Stomach (tissue), 9 donors: Measurements from ENCODE around the gene SPATA3. TPM values are rescaled to one million over a fixed set of nuclear protein-coding genes. Genes with fewer than 3 reads are reported as not detected.

Source experiments
- DNase-seq, 2 donors: peaks; one replicate each; pipeline versions ENCODE4 v3.0.0 to v3.0.0-alpha.2; 2013 to 2019
- H3K27ac ChIP-seq, 5 donors: fragments of 200-600 bp in 4 of 5; sonication (generic) in 4 of 5; one replicate each; pipeline ENCODE4 v1.5.1; 2013 to 2019; ENCODE audit warnings: mild to moderate bottlenecking in 1 of 5, moderate library complexity in 1 of 5
- H3K27me3 ChIP-seq, 3 donors: fragments of 200-600 bp; sonication (generic); one replicate each; pipeline ENCODE4 v1.5.1; 2017 to 2019; ENCODE audit warnings: mixed run types in 1 of 3
- H3K36me3 ChIP-seq, 4 donors: fragments of 200-600 bp; sonication (generic); 1 replicate in 3 of 4; 2 replicates in 1 of 4; pipeline ENCODE4 v1.5.1; 2016 to 2019
- H3K4me1 ChIP-seq, 4 donors: fragments of 200-600 bp; sonication (generic); one replicate each; pipeline ENCODE4 v1.5.1; 2016 to 2019
- H3K4me3 ChIP-seq, 4 donors: fragments of 200-600 bp; sonication (generic) in 3 of 4; one replicate each; pipeline ENCODE4 v1.5.1; 2016 to 2019; ENCODE audit warnings: mild to moderate bottlenecking in 1 of 4
- H3K9me3 ChIP-seq, 4 donors: fragments of 200-600 bp; sonication (generic); one replicate each; pipeline ENCODE4 v1.5.1; 2016 to 2019
- CTCF ChIP-seq, 7 experiments: fragments of 450-650 bp in 4 of 7; fragments of 200-600 bp in 3 of 7; sonication (generic) in 3 of 7; IDR thresholded peaks; one replicate each; pipeline ENCODE4 v1.5.1; 2016 to 2019; ENCODE audit warnings: antibody characterized with exemption in 7 of 7, control low read depth in 2 of 7, mild to moderate bottlenecking in 1 of 7
- EP300 ChIP-seq: sonication (generic); formaldehyde crosslinking; IDR thresholded peaks from one replicate; pipeline ENCODE4 v1.6.1; 2017; ENCODE audit warnings: antibody characterized with exemption
- POLR2A ChIP-seq, 4 donors: fragments of 450-650 bp; IDR thresholded peaks; one replicate each; pipeline ENCODE4 v1.6.1; 2016; ENCODE audit warnings: antibody characterized with exemption in 4 of 4, control low read depth in 2 of 4, mild to moderate bottlenecking in 1 of 4, moderate library complexity in 1 of 4
- POLR2AphosphoS5 ChIP-seq, 3 donors: sonication (generic); formaldehyde crosslinking; IDR thresholded peaks; one replicate each; pipeline ENCODE4 v1.6.1; 2016; ENCODE audit warnings: antibody characterized with exemption in 3 of 3
- WGBS, 5 donors: extraction: QIAGEN DNeasy Blood & Tissue Kit in 3 of 5; methylation state at CpG; one replicate each; pipeline versions ENCODE4 v1.1.5 to v1.1.7; 2013 to 2018; 5-methylcytosine and 5-hydroxymethylcytosine counted together
- intact Hi-C: fragments of 100-400 bp; cut with DNase I; formaldehyde crosslinking; loops from one replicate; pipeline ENCODE4 v1.15.1; 2023; ENCODE audit warnings: low total_unique reads
- polyA plus RNA-seq, 3 donors: library from polyadenylated mRNA; stranded (reverse); fragments of 200-250 nt; gene quantifications; one replicate each; pipeline ENCODE4 v1.2.3, GENCODE V29; 2013
- total RNA-seq, 5 donors: library from RNA; depleted of rRNA; stranded (reverse); fragments of >200 nt; gene quantifications; one replicate each; pipeline versions ENCODE4 v1.1.0 to v1.2.3, GENCODE V29; 2014 to 2016
- donor health status: healthy with polysubstance abuse.
- donor health status: Bipolar disorder and iron deficiency.
- donor health status: healthy.

The SPATA3 gene
- total and polyA plus RNA-seq, 8 donors = not detected

GRCh38 chr2:230953845-230954244 lies 42.1 kb upstream of the SPATA3 start:
- no peak for TF ChIP-seq POLR2AphosphoS5 (IDR thresholded peaks at IDR 0.05)
- no peak for TF ChIP-seq POLR2A (IDR thresholded peaks at IDR 0.05)
- TF ChIP-seq CTCF (IDR thresholded peaks at IDR 0.05) = no peak
- TF ChIP-seq EP300 = no peak
- WGBS, 5 donors = 68 to 84% (median 76%) methylated on average over 9 of the region's 9 CpGs
- Histone ChIP-seq H3K36me3 (no peaks in the 10 kb centered on the region), H3K27ac (no peak overlapping the region), H3K4me3 (no peak overlapping the region), H3K9me3 (no peaks in the 10 kb centered on the region), H3K4me1 (peaks cover 0 to 17% (median 11%) of the 10 kb centered on the region in 4 donors), H3K27me3 (peaks cover 0 to 33% (median 17%) of the 10 kb centered on the region in 3 donors)
- DNase-seq = no peak
- intact Hi-C loops = no loop called here

DNA sequence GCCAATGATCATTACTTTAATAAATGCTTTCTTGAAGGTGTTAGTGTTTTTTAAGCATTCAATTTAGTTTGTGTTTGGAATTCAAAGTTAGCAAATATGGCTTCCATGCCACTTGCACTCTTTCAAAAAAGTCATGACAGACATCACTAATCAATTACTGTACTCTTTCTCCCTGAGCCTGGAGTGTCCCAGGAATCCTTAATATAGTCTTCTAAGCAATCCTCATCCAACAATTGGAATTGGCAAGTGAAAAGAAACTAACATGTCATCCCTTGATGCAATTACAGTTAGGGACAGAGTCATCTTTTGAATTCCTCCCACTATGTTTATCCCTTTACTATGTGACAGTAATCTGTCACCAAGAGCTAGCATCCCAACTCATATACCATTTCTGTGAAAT lies 41.2 kb upstream of the SPATA3 start:
- Histone ChIP-seq H3K4me3 (no peak overlapping the region), H3K27ac (no peak overlapping the region), H3K27me3 (peaks cover 0 to 38% (median 22%) of the 10 kb centered on the region in 3 donors), H3K4me1 (peaks cover 0 to 17% (median 11%) of the 10 kb centered on the region in 4 donors), H3K9me3 (no peaks in the 10 kb centered on the region), H3K36me3 (no peaks in the 10 kb centered on the region)
- intact Hi-C loops = no loop called here
- DNase-seq = no peak
- TF ChIP-seq CTCF (IDR thresholded peaks at IDR 0.05) = no peak
- no peak for TF ChIP-seq EP300
- TF ChIP-seq POLR2A (IDR thresholded peaks at IDR 0.05) = no peak
- no peak for TF ChIP-seq POLR2AphosphoS5 (IDR thresholded peaks at IDR 0.05)

DNA sequence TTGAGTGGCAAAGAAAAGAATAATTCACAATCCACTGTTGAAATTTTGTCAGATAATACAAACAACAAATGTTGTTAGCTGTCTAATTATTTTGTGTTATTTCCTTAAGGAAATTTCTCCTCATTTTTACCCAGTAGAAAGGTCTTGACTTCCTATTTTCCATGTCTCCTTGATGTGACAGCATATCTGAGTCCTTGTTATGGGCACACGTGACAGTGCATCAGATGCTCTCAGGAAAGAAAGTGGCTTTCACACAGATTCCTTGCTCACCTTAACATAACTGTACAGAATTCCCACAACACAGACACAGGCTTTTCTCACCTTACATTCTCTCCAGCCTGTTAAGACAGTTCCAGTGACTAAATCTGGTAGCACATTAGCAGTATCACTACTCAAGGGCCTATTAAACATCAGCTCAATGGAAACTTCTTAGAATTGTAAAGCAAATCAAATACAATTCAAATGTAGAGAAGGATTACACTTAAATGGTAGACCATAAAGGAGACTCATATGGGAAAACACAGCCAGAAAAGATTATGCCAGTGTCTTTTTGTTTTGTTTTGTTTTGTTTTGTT lies 40.7 kb upstream of the SPATA3 start:
- 80 to 93% (median 87%) methylated on average over 1 of the region's 1 CpG for WGBS, 5 donors
- Histone ChIP-seq H3K9me3 (no peaks in the 10 kb centered on the region), H3K27me3 (peaks cover 0 to 38% (median 22%) of the 10 kb centered on the region in 3 donors), H3K4me3 (no peak overlapping the region), H3K27ac (no peak overlapping the region), H3K4me1 (peaks cover 0 to 17% (median 11%) of the 10 kb centered on the region in 4 donors), H3K36me3 (no peaks in the 10 kb centered on the region)
- TF ChIP-seq CTCF (IDR thresholded peaks at IDR 0.05) (no peak), POLR2AphosphoS5 (IDR thresholded peaks at IDR 0.05) (no peak), POLR2A (IDR thresholded peaks at IDR 0.05) (no peak), EP300 (no peak)
- no peak for DNase-seq
- intact Hi-C loops = no loop called here

DNA sequence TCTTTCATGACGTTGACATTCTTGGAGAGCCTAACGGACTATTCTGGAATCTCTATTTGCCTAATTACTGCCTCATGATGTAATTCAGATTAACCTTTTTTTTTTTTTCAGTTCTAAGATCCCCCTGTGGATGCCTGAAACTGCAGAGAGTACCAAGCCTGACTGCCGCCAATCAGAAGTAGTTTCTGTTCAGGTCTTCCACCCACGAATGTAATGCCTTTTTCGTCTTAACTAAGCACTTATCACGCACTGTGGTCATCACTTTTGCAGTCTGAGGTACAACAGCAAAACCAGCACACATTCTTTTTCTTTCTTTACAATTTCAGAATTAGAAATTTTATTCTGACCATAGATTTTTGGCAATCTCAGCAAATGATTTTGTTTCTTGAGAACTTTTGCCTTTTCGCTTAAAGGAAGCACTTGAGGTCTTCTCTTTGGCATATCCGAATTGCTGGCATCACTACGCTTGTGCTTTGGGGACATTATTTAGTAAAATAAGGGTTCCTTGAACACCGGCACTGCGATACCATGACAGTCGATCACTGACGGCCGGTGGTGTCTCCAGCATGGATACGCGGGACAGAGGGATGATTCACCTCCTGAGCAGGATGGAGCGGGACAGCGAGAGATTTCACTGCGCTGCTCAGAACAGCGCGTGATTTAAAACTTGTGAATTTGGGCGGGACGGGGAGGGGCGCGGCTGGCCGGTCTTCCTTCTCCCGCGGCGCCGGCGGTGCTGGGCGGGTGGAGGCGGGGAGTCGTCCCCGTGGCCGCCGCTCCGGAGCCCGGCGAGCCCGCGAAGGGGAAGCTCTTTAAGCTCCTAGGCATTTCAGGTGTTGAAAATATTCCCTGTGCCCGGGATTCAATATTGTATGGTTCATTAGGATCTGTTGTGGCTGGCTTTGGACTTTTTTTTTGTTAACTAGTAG lies 38.8 kb upstream of the SPATA3 start:
- H3K4me3 ChIP-seq = peak overlapping the region; percentile 29 to 45 (median 36)
- no peak overlapping the region for H3K27ac ChIP-seq
- H3K36me3 ChIP-seq = no peaks in the 10 kb centered on the region
- H3K27me3 ChIP-seq = peaks cover 0 to 48% (median 22%) of the 10 kb centered on the region in 3 donors
- intact Hi-C loops = no loop called here
- WGBS, 5 donors = 9 to 11% (median 10%) methylated on average over 38 to 43 of the region's 43 CpGs
- peaks cover 0 to 17% (median 11%) of the 10 kb centered on the region in 4 donors for H3K4me1 ChIP-seq
- peak; percentile 46 to 62 for DNase-seq
- no peaks in the 10 kb centered on the region for H3K9me3 ChIP-seq
- TF ChIP-seq POLR2A (IDR thresholded peaks at IDR 0.05) = no peak
- no peak for TF ChIP-seq POLR2AphosphoS5 (IDR thresholded peaks at IDR 0.05)
- TF ChIP-seq EP300 = no peak
- TF ChIP-seq CTCF (IDR thresholded peaks at IDR 0.05) = no peak
